ENCODE data around the gene TRIM33.

DNA sequence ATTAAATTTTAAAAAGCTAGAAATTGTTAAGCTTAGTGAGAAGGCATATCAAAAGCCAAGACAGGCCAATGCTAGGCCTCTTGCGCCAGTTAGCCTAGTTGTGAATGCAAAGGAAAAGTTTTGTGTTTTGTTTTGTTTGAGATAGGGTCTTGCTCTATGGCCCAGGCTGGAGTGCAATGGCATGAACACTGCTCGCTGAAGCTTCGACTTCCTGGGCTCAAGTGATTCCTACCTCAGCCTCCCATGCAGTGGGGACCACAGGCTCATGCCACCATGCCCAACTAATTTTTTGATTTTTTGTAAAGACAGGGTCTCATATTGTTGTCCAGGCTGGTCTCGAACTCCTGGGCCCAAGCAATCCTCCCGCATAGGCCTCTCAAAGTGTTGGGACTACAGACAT, 40.3 kb downstream of the TRIM33 start:
- TF ChIP-seq, protein P1, sequence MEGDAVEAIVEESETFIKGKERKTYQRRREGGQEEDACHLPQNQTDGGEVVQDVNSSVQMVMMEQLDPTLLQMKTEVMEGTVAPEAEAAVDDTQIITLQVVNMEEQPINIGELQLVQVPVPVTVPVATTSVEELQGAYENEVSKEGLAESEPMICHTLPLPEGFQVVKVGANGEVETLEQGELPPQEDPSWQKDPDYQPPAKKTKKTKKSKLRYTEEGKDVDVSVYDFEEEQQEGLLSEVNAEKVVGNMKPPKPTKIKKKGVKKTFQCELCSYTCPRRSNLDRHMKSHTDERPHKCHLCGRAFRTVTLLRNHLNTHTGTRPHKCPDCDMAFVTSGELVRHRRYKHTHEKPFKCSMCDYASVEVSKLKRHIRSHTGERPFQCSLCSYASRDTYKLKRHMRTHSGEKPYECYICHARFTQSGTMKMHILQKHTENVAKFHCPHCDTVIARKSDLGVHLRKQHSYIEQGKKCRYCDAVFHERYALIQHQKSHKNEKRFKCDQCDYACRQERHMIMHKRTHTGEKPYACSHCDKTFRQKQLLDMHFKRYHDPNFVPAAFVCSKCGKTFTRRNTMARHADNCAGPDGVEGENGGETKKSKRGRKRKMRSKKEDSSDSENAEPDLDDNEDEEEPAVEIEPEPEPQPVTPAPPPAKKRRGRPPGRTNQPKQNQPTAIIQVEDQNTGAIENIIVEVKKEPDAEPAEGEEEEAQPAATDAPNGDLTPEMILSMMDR (optimal IDR thresholded peaks at IDR 0.05 in 1 of 3, IDR thresholded peaks at IDR 0.05 in 1 of 3, conservative IDR thresholded peaks at IDR 0.05 in 1 of 3; ENCODE audit: extremely low read depth in 1 of 3, insufficient read depth in 2 of 3, low read length in 3 of 3): no peak
- no peak for TF ChIP-seq EZH2 (IDR thresholded peaks at IDR 0.05; ENCODE audit: low read length)
